HG03342 (cell line): ENCODE measurements around the gene TMEM221.

Source experiments
- ATAC-seq: cut with Tn5 transposase; IDR thresholded peaks from one replicate; pipeline ENCODE4 v1.9.1; 2021; ENCODE audit warnings: mild to moderate bottlenecking, moderate library complexity; ENCODE audit not compliant: unreplicated experiment

The TMEM221 gene

GRCh38 chr19:17447704-17448130 lies 751 bp downstream of the TMEM221 start:
- no peak for ATAC-seq

GRCh38 chr19:17445526-17446165 lies 2.8 kb downstream of the TMEM221 start:
- no peak for ATAC-seq

GRCh38 chr19:17441241-17442021 lies 7.0 kb downstream of the TMEM221 start:
- ATAC-seq = no peak

- no peak for ATAC-seq
Measured at GRCh38 chr19:17436874-17437267, 11.6 kb downstream of the TMEM221 start.

- ATAC-seq = no peak
Measured at GRCh38 chr19:17436094-17436873, 12.2 kb downstream of the TMEM221 start.

- ATAC-seq = no peak
Measured at GRCh38 chr19:17435218-17435617, 13.2 kb downstream of the TMEM221 start.

- no peak for ATAC-seq
Measured at GRCh38 chr19:17431417-17431816, 17.1 kb downstream of the TMEM221 start.

- no peak for ATAC-seq
Measured at GRCh38 chr19:17429641-17430113, 18.8 kb downstream of the TMEM221 start.

- no peak for ATAC-seq
Measured at GRCh38 chr19:17424743-17425365, 23.6 kb downstream of the TMEM221 start.

GRCh38 chr19:17423429-17424208 lies 24.8 kb downstream of the TMEM221 start:
- ATAC-seq = no peak

GRCh38 chr19:17421942-17422341 lies 26.5 kb downstream of the TMEM221 start:
- no peak for ATAC-seq

- ATAC-seq = no peak
Measured at GRCh38 chr19:17420475-17420924, 28.0 kb downstream of the TMEM221 start.

GRCh38 chr19:17419621-17420474 lies 28.6 kb downstream of the TMEM221 start, which contains the start of gene MVB12A:
MVB12A (plus strand) TSS chr19:17420047; CDS start chr19:17420136, 89 bp downstream.
- ATAC-seq = peak; percentile 86

GRCh38 chr19:17419154-17419620 lies 29.3 kb downstream of the TMEM221 start:
- no peak for ATAC-seq

GRCh38 chr19:17418710-17419109 lies 29.8 kb downstream of the TMEM221 start:
- ATAC-seq = no peak

GRCh38 chr19:17415121-17415520 lies 33.3 kb downstream of the TMEM221 start:
- no peak for ATAC-seq

- no peak for ATAC-seq
Measured at GRCh38 chr19:17414097-17414496, 34.4 kb downstream of the TMEM221 start.

- ATAC-seq = no peak
Measured at GRCh38 chr19:17411801-17412200, 36.7 kb downstream of the TMEM221 start.

- ATAC-seq = no peak
Measured at GRCh38 chr19:17409990-17410389, 38.5 kb downstream of the TMEM221 start.
